Mammary epithelial cell (primary cell): Measurements from ENCODE around the gene UBR1.

Source experiments
- EZH2 ChIP-seq: IDR thresholded peaks from 2 replicates; pipeline ENCODE4 v1.6.1; 2012; ENCODE audit warnings: low read length, inconsistent platforms, borderline replicate concordance
- TF ChIP-seq, protein P1 (sequence below), 2 donors: IDR thresholded peaks in 1 of 2; conservative IDR thresholded peaks in 1 of 2; 2 replicates each; pipeline ENCODE4 v1.5.1; 2011 to 2012; ENCODE audit warnings: inconsistent platforms in 2 of 2, low read length in 2 of 2, mild to moderate bottlenecking in 2 of 2, control low read depth in 1 of 2, low read depth in 1 of 2; ENCODE audit not compliant: insufficient read depth in 1 of 2; ENCODE audit errors: extremely low read depth in 1 of 2

- TF ChIP-seq, protein P1, sequence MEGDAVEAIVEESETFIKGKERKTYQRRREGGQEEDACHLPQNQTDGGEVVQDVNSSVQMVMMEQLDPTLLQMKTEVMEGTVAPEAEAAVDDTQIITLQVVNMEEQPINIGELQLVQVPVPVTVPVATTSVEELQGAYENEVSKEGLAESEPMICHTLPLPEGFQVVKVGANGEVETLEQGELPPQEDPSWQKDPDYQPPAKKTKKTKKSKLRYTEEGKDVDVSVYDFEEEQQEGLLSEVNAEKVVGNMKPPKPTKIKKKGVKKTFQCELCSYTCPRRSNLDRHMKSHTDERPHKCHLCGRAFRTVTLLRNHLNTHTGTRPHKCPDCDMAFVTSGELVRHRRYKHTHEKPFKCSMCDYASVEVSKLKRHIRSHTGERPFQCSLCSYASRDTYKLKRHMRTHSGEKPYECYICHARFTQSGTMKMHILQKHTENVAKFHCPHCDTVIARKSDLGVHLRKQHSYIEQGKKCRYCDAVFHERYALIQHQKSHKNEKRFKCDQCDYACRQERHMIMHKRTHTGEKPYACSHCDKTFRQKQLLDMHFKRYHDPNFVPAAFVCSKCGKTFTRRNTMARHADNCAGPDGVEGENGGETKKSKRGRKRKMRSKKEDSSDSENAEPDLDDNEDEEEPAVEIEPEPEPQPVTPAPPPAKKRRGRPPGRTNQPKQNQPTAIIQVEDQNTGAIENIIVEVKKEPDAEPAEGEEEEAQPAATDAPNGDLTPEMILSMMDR (conservative IDR thresholded peaks at IDR 0.05 in 1 of 2, IDR thresholded peaks at IDR 0.05 in 1 of 2; ENCODE audit: extremely low read depth in 1 of 2, insufficient read depth in 1 of 2, low read depth in 1 of 2, low read length in 2 of 2) = no peak
- TF ChIP-seq EZH2 = no peak
Observed at GRCh38 chr15:42919308-42919707, 186.5 kb downstream of the UBR1 start.
